Measurements from ENCODE around the gene SSNA1.

Gene SSNA1

GRCh38 chr9:137168904-137169856 lies 19.3 kb upstream of the SSNA1 start:
- DNase-seq, result no peak

GRCh38 chr9:137169896-137170358 lies 18.5 kb upstream of the SSNA1 start, which contains the start of gene LRRC26:
TSS of gene LRRC26 (minus strand) at chr9:137170051. CDS start at chr9:137169943, 108 bp downstream.
- no peak for DNase-seq

- no peak for DNase-seq
Observed at GRCh38 chr9:137170486-137171148, 17.9 kb upstream of the SSNA1 start.

GRCh38 chr9:137171149-137171900 lies 17.2 kb upstream of the SSNA1 start:
- no peak for DNase-seq

- DNase-seq, result no peak
Observed at GRCh38 chr9:137172901-137173795, 15.3 kb upstream of the SSNA1 start.

GRCh38 chr9:137173796-137174664 lies 14.4 kb upstream of the SSNA1 start:
- no peak for DNase-seq

GRCh38 chr9:137174722-137175293 lies 13.7 kb upstream of the SSNA1 start:
- DNase-seq, result no peak

- DNase-seq, result no peak
Observed at GRCh38 chr9:137175345-137175961, 13.0 kb upstream of the SSNA1 start.

- DNase-seq, result no peak
Observed at GRCh38 chr9:137176302-137177182, 11.9 kb upstream of the SSNA1 start.

GRCh38 chr9:137178201-137178938 lies 10.1 kb upstream of the SSNA1 start:
- no peak for DNase-seq

GRCh38 chr9:137178939-137179630 lies 9.4 kb upstream of the SSNA1 start:
- DNase-seq, result no peak

GRCh38 chr9:137179761-137180160 lies 8.7 kb upstream of the SSNA1 start:
- DNase-seq, result no peak

GRCh38 chr9:137180491-137180890 lies 8.0 kb upstream of the SSNA1 start:
- no peak for DNase-seq

- DNase-seq, result no peak
Observed at GRCh38 chr9:137181680-137182079, 6.8 kb upstream of the SSNA1 start.

- DNase-seq, result no peak
Observed at GRCh38 chr9:137182836-137183235, 5.6 kb upstream of the SSNA1 start.

- no peak for DNase-seq
Observed at GRCh38 chr9:137183980-137184595, 4.4 kb upstream of the SSNA1 start.

All from stimulated activated CD4-positive, alpha-beta T cell treated with anti-CD3 and anti-CD28 coated beads, Interleukin-1b, Interleukin-23, amount 100 ng/mL, for 48 hours (primary cell).